Hepatocyte (in vitro differentiated cells): ENCODE measurements around the gene KHDRBS1.

ENCODE experiments used
- CTCF ChIP-seq: fragments of 200-600 bp; sonication (generic); IDR thresholded peaks from 2 replicates; pipeline ENCODE4 v1.5.1; 2016; ENCODE audit warnings: antibody characterized with exemption, mild to moderate bottlenecking; ENCODE audit not compliant: poor library complexity
- EZH2 ChIP-seq: fragments of 200-600 bp; sonication (generic); IDR thresholded peaks from 2 replicates; pipeline ENCODE4 v1.6.1; 2016; ENCODE audit warnings: antibody characterized with exemption, mild to moderate bottlenecking, borderline replicate concordance

- TF ChIP-seq CTCF: no peak
- TF ChIP-seq EZH2: no peak
Measured at GRCh38 chr1:32042330-32042729, 28.7 kb downstream of the KHDRBS1 start.
